Measurements from ENCODE around the gene RFTN1. TPM values are rescaled to one million over a fixed set of nuclear protein-coding genes. Genes with fewer than 3 reads are reported as not detected.

RFTN1 gene
- polyA plus RNA-seq, 3 donors = 17.4 to 28.0 (median 27.2) TPM

- no peak overlapping the region for H3K4me2 ChIP-seq (replicated peaks; ENCODE audit: extremely low read depth, low read length, poor library complexity, severe bottlenecking)
- no peaks in the 10 kb centered on the region for H4K20me1 ChIP-seq (ENCODE audit: insufficient read depth, low read length)
- H3K9me3 ChIP-seq (replicated peaks in 1 of 2; ENCODE audit: control insufficient read depth in 1 of 2, insufficient read depth in 1 of 2, low read length in 2 of 2) = no peaks in the 10 kb centered on the region
- peaks cover 80% of the 10 kb centered on the region in 2 donors for H3K36me3 Mint-ChIP-seq
- H3K27me3 Mint-ChIP-seq (ENCODE audit: low read depth in 3 of 3) = no peaks in the 10 kb centered on the region
- H3K4me3 ChIP-seq (replicated peaks in 1 of 3; ENCODE audit: low read depth in 2 of 3, low read length in 3 of 3) = no peak overlapping the region
- H3K4me3 Mint-ChIP-seq = no peak overlapping the region
- peak overlapping the region in 2 of 7 donors; percentile 6 to 10 for H3K27ac Mint-ChIP-seq
- no peaks in the 10 kb centered on the region for H3K27me3 ChIP-seq (ENCODE audit: control insufficient read depth in 2 of 2, insufficient read depth in 2 of 2, low read length in 2 of 2)
- intact Hi-C loops (cut with micrococcal nuclease) = no loop called here
- 87% methylated on average over 2 of the region's 3 CpGs for WGBS (ENCODE audit: insufficient coverage)
- TF ChIP-seq, protein P1, sequence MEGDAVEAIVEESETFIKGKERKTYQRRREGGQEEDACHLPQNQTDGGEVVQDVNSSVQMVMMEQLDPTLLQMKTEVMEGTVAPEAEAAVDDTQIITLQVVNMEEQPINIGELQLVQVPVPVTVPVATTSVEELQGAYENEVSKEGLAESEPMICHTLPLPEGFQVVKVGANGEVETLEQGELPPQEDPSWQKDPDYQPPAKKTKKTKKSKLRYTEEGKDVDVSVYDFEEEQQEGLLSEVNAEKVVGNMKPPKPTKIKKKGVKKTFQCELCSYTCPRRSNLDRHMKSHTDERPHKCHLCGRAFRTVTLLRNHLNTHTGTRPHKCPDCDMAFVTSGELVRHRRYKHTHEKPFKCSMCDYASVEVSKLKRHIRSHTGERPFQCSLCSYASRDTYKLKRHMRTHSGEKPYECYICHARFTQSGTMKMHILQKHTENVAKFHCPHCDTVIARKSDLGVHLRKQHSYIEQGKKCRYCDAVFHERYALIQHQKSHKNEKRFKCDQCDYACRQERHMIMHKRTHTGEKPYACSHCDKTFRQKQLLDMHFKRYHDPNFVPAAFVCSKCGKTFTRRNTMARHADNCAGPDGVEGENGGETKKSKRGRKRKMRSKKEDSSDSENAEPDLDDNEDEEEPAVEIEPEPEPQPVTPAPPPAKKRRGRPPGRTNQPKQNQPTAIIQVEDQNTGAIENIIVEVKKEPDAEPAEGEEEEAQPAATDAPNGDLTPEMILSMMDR (IDR thresholded peaks at IDR 0.05) = no peak
- no peak overlapping the region for H3K9ac ChIP-seq (ENCODE audit: insufficient read depth, low read length, poor library complexity, severe bottlenecking)
- no peaks in the 10 kb centered on the region for H3K9me3 Mint-ChIP-seq
- peaks cover 22% of the 10 kb centered on the region for H3K4me1 Mint-ChIP-seq
- H3K27ac ChIP-seq (ENCODE audit: low read depth in 1 of 2, low read length in 2 of 2) = no peak overlapping the region
- H3K36me3 ChIP-seq (replicated peaks in 1 of 2; ENCODE audit: control insufficient read depth in 1 of 2, insufficient read depth in 2 of 2, low read length in 2 of 2) = peaks cover 49 to 82% of the 10 kb centered on the region in 2 donors
- no peak overlapping the region for H2AFZ ChIP-seq (ENCODE audit: insufficient read depth, low read depth, low read length, poor library complexity, severe bottlenecking)
- H3K4me1 ChIP-seq (ENCODE audit: control insufficient read depth in 1 of 2, insufficient read depth in 2 of 2, low read length in 2 of 2) = peaks cover 0 to 2% of the 10 kb centered on the region in 2 donors
- no peaks in the 10 kb centered on the region for H3K79me2 ChIP-seq (ENCODE audit: insufficient read depth, low read length)
- no peak for DNase-seq
Measured at GRCh38 chr3:16316396-16316795, 197.1 kb downstream of the RFTN1 start.

DNA sequence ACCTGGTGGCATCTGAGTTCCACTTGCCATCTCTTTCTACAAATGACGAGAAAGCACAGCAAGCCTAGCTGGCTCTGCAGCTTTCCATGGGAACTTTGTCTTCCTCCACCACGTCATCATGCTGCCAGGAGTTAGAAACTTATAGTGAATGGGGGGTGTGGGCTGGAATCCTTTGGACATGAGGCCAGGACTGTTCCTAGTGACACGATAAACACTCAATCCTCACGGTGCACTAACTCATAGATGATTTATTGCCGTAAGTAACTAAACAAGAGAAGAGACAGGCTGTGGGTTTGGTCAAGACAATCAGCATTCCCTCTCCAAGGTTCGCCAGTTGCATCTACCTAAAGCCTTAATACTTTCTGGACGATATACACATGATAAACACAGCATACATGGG lies 197.9 kb downstream of the RFTN1 start:
- Histone ChIP-seq H3K9me3 (replicated peaks in 1 of 2; ENCODE audit: control insufficient read depth in 1 of 2, insufficient read depth in 1 of 2, low read length in 2 of 2) (no peaks in the 10 kb centered on the region), H3K27me3 (ENCODE audit: control insufficient read depth in 2 of 2, insufficient read depth in 2 of 2, low read length in 2 of 2) (no peaks in the 10 kb centered on the region), H3K79me2 (ENCODE audit: insufficient read depth, low read length) (no peaks in the 10 kb centered on the region), H3K27ac (ENCODE audit: low read depth in 1 of 2, low read length in 2 of 2) (no peak overlapping the region), H4K20me1 (ENCODE audit: insufficient read depth, low read length) (no peaks in the 10 kb centered on the region), H3K4me2 (replicated peaks; ENCODE audit: extremely low read depth, low read length, poor library complexity, severe bottlenecking) (no peak overlapping the region), H3K36me3 (replicated peaks in 1 of 2; ENCODE audit: control insufficient read depth in 1 of 2, insufficient read depth in 2 of 2, low read length in 2 of 2) (peaks cover 44 to 75% of the 10 kb centered on the region in 2 donors), H3K4me3 (replicated peaks in 1 of 3; ENCODE audit: low read depth in 2 of 3, low read length in 3 of 3) (no peak overlapping the region), H3K4me1 (ENCODE audit: control insufficient read depth in 1 of 2, insufficient read depth in 2 of 2, low read length in 2 of 2) (peaks cover 0 to 2% of the 10 kb centered on the region in 2 donors), H3K9ac (ENCODE audit: insufficient read depth, low read length, poor library complexity, severe bottlenecking) (no peak overlapping the region), H2AFZ (ENCODE audit: insufficient read depth, low read depth, low read length, poor library complexity, severe bottlenecking) (no peak overlapping the region)
- H3K27me3 Mint-ChIP-seq (ENCODE audit: low read depth in 3 of 3) = no peaks in the 10 kb centered on the region
- no peaks in the 10 kb centered on the region for H3K9me3 Mint-ChIP-seq
- TF ChIP-seq, protein P1 (IDR thresholded peaks at IDR 0.05) = no peak
- intact Hi-C loops (cut with micrococcal nuclease) = no loop called here
- H3K36me3 Mint-ChIP-seq = peaks cover 74 to 77% of the 10 kb centered on the region in 2 donors
- peak overlapping the region in 1 of 7 donors; percentile 23 for H3K27ac Mint-ChIP-seq
- 100% methylated on average over 1 of the region's 7 CpGs for WGBS (ENCODE audit: insufficient coverage)
- no peak overlapping the region for H3K4me3 Mint-ChIP-seq
- DNase-seq = no peak
- peaks cover 22% of the 10 kb centered on the region for H3K4me1 Mint-ChIP-seq
